Ovary (tissue), 9 donors: ENCODE results near the gene ARMC12. TPM values are rescaled to one million over a fixed set of nuclear protein-coding genes. Genes with fewer than 3 reads are reported as not detected.

Experiments
- DNase-seq, 5 donors: peaks; one replicate each; pipeline ENCODE4 v3.0.0-alpha.2; 2019 to 2020
- H3K27ac ChIP-seq, 2 donors: fragments of 200-600 bp; one replicate each; pipeline versions ENCODE4 v1.5.1 to v1.8.0; 2019 to 2022
- H3K27me3 ChIP-seq: fragments of 200-600 bp; one replicate; pipeline ENCODE4 v1.8.0; 2022
- H3K36me3 ChIP-seq: fragments of 200-600 bp; sonication (generic); one replicate; pipeline ENCODE4 v1.5.1; 2019
- H3K4me1 ChIP-seq: one replicate; pipeline ENCODE4 v1.8.1; 2013; ENCODE audit warnings: mild to moderate bottlenecking, moderate library complexity; ENCODE audit not compliant: insufficient read depth
- H3K4me3 ChIP-seq: fragments of 200-600 bp; sonication (generic); one replicate; pipeline ENCODE4 v1.5.1; 2017
- H3K9me3 ChIP-seq, 2 donors: fragments of 200-600 bp in 1 of 2; sonication (generic) in 1 of 2; one replicate each; pipeline versions ENCODE4 v1.5.1 to v1.8.1; 2013 to 2019; ENCODE audit warnings: mild to moderate bottlenecking in 1 of 2, moderate library complexity in 1 of 2
- CTCF ChIP-seq, 3 donors: fragments of 450-650 bp in 2 of 3; fragments of 200-600 bp in 1 of 3; IDR thresholded peaks; one replicate each; pipeline versions ENCODE4 v1.5.1 to v1.8.0; 2016 to 2022; ENCODE audit warnings: antibody characterized with exemption in 3 of 3, mild to moderate bottlenecking in 1 of 3
- EP300 ChIP-seq: sonication (generic); formaldehyde crosslinking; IDR thresholded peaks from one replicate; pipeline ENCODE4 v1.6.1; 2017; ENCODE audit warnings: antibody characterized with exemption
- POLR2A ChIP-seq: fragments of 450-650 bp; IDR thresholded peaks from one replicate; pipeline ENCODE4 v1.6.1; 2017; ENCODE audit warnings: antibody characterized with exemption, mild to moderate bottlenecking, moderate library complexity
- WGBS, 3 donors: extraction: QIAGEN DNeasy Blood & Tissue Kit in 1 of 3; methylation state at CpG; one replicate each; pipeline versions ENCODE4 v1.1.5 to v1.1.7; 2013 to 2017; 5-methylcytosine and 5-hydroxymethylcytosine counted together
- intact Hi-C, 4 donors: fragments of 100-400 bp; cut with DNase I; formaldehyde crosslinking; loops; one replicate each; pipeline versions ENCODE4 v1.11.0 to v1.15.1; 2022 to 2023
- polyA plus RNA-seq, 2 donors: library from polyadenylated mRNA; stranded (reverse); fragments of 200-250 nt in 1 of 2; fragments of 350-450 nt in 1 of 2; fragmentation: Illumina TruSeq in 1 of 2; extraction: RNeasy Lipid Tissue Mini Kit (QIAGEN cat#74804) in 1 of 2; gene quantifications; one replicate each; pipeline ENCODE4 v1.2.3, GENCODE V29; 2013 to 2014
- total RNA-seq, 7 donors: library from RNA; depleted of rRNA in 2 of 7; stranded (reverse); fragments of >200 nt in 2 of 7; fragmentation: NEBNext Ultra II Directional in 3 of 7; extraction: Animal tissue kit (Norgen Biotek cat#: 25700) in 3 of 7; gene quantifications; one replicate each; pipeline versions ENCODE4 v1.1.0 to v1.2.4, GENCODE V29; 2016 to 2023
- donor health status: DM: no; HTN: no; CAD: no; lungs with moderate emphysema.
- donor health status: DM: no; HTN: no; CAD: no.
- donor health status: Bipolar disorder and iron deficiency.
- donor health status: DM: yes; HTN: yes; CAD: no.
- donor health status: DM: no; HTN: no; CAD: no.
- donor health status: DM: yes; HTN: yes; CAD: no.

ARMC12 gene
- total and polyA plus RNA-seq, 9 donors = 0.34 to 1.9 (median 1.0) TPM

DNA sequence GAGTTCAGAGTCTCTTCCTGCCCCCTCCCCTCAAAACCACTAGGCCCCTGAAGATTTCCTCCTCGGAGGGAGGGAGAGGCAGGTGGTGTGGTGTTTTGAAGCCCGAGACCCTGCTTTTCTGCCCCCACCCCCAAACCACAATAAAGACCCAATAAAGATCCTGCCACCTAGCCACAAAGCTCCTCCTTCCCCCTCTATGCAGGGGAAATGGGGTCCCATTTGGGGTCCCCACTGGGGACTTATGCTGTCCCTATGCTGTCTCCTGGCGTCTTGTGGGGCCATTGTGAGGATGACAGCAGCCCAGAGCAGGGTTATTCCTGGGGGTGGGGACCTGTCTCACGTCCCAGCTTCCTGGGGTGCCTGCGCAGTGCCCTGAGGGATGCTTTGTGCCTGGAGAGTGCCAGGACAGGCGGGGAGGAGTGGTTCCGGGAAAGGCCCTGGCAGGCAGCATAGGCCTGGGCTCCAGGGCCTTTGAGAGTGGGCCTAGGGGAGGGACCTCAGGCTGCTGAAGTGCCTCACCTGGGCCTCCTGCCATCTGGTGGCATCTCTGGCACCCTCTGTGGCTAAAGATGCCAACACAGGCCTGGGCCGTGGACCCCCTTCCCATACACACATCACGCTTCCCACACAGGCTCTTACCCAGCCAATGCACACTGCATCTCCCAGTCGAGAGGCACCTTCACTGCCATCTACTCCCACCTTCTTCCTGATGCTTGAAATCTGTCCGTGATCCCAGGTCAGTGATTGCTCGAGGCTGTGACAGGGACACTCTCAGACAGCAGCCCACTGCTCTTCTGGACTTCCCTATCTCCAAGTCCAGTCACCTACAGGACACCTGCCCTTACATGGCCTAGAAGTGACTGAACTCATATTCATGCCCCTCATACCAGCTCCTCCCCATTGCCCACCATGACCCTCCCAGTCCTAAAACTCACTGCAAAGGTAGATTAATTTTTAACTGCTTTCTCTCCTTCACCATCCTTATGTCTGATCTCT lies 7.9 kb upstream of the ARMC12 start:
- TF ChIP-seq POLR2A = no peak
- TF ChIP-seq EP300 = no peak
- TF ChIP-seq CTCF (IDR thresholded peaks at IDR 0.05) = no peak
- Histone ChIP-seq H3K4me3 (peak overlapping the region; percentile 50), H3K27me3 (no peaks in the 10 kb centered on the region), H3K4me1 (peaks cover 33% of the 10 kb centered on the region), H3K36me3 (no peaks in the 10 kb centered on the region), H3K27ac (peak overlapping the region; percentile 94 to 97), H3K9me3 (no peaks in the 10 kb centered on the region)
- intact Hi-C loops = loop anchor here in 3 of 4 donors (5.0 kb wide), 3 partner anchors 37 to 127 kb away; partner anchors contain the start of gene FKBP5 (in 1 of the 3)
- DNase-seq = peak; percentile 44 to 67 (median 57)
- 57 to 67% (median 61%) methylated on average over 12 of the region's 12 CpGs for WGBS, 3 donors

DNA sequence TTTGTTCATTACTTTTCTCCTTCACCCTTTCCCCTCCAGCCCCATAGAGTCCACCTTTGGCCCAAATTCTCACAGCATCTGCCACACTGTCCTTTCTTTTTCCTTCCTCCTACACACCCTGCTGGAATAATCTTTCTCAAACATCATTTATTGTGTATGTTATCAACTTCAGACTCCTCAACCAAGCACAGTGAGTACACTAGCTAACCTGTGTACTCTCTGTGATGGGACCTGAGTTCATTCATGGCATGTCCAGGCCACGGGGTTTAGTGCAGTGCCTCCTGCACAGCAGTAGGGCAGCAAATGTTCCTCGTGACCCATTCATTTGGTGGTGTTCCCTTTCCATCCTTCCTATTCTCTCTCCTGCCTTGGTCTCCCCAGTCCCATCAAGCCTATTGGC lies 7.1 kb upstream of the ARMC12 start:
- peaks cover 31% of the 10 kb centered on the region for H3K4me1 ChIP-seq
- no peak for DNase-seq
- intact Hi-C loops = loop anchor here in 3 of 4 donors (5.0 to 10.0 kb wide), 4 partner anchors 37 to 235 kb away; partner anchors contain the start of genes FKBP5 (in 1 of the 3) and TEAD3 (in 1 of the 3)
- H3K4me3 ChIP-seq = no peak overlapping the region
- peak overlapping the region; percentile 94 to 97 for H3K27ac ChIP-seq
- 36 to 65% (median 55%) methylated on average over 2 of the region's 2 CpGs for WGBS, 3 donors
- no peaks in the 10 kb centered on the region for H3K27me3 ChIP-seq
- TF ChIP-seq POLR2A (no peak), CTCF (IDR thresholded peaks at IDR 0.05) (no peak), EP300 (no peak)
- H3K36me3 ChIP-seq = no peaks in the 10 kb centered on the region
- no peaks in the 10 kb centered on the region for H3K9me3 ChIP-seq

GRCh38 chr6:35730745-35731413 lies 6.0 kb upstream of the ARMC12 start:
- no peaks in the 10 kb centered on the region for H3K36me3 ChIP-seq
- peak overlapping the region; percentile 97 for H3K27ac ChIP-seq
- no peak for DNase-seq
- peaks cover 22% of the 10 kb centered on the region for H3K4me1 ChIP-seq
- intact Hi-C loops = loop anchor here in 1 of 4 donors (10.0 kb wide), 1 partner anchor 236 kb away; the partner anchor contains the start of gene TEAD3
- TF ChIP-seq POLR2A (no peak), CTCF (IDR thresholded peaks at IDR 0.05) (no peak), EP300 (no peak)
- H3K4me3 ChIP-seq = peak overlapping the region; percentile 86
- H3K9me3 ChIP-seq = no peaks in the 10 kb centered on the region
- WGBS, 3 donors = 5% methylated on average over 15 of the region's 15 CpGs
- H3K27me3 ChIP-seq = no peaks in the 10 kb centered on the region

GRCh38 chr6:35731414-35731735 lies 5.5 kb upstream of the ARMC12 start:
- H3K4me1 ChIP-seq = peaks cover 17% of the 10 kb centered on the region
- peak; percentile 57 for TF ChIP-seq EP300
- TF ChIP-seq POLR2A = peak; percentile 89
- TF ChIP-seq CTCF (IDR thresholded peaks at IDR 0.05) = no peak
- H3K4me3 ChIP-seq = peak overlapping the region; percentile 86
- H3K27me3 ChIP-seq = no peaks in the 10 kb centered on the region
- WGBS, 3 donors = 0 to 2% (median 1%) methylated on average over 19 to 23 of the region's 23 CpGs
- no peaks in the 10 kb centered on the region for H3K36me3 ChIP-seq
- H3K27ac ChIP-seq = peak overlapping the region; percentile 97
- intact Hi-C loops = loop anchor here in 1 of 4 donors (10.0 kb wide), 1 partner anchor 237 kb away; the partner anchor contains the start of gene TEAD3
- DNase-seq = peak; percentile 97 to 99 (median 98)
- no peaks in the 10 kb centered on the region for H3K9me3 ChIP-seq
